Suppressor macrophage treated with lipopolysaccharide for 4 hours (primary cell): Measurements from ENCODE around the gene HAND2.

Source experiments
- DNase-seq: peaks from one replicate; pipeline ENCODE4 v3.0.0-alpha.2; 2020

Gene HAND2

DNA sequence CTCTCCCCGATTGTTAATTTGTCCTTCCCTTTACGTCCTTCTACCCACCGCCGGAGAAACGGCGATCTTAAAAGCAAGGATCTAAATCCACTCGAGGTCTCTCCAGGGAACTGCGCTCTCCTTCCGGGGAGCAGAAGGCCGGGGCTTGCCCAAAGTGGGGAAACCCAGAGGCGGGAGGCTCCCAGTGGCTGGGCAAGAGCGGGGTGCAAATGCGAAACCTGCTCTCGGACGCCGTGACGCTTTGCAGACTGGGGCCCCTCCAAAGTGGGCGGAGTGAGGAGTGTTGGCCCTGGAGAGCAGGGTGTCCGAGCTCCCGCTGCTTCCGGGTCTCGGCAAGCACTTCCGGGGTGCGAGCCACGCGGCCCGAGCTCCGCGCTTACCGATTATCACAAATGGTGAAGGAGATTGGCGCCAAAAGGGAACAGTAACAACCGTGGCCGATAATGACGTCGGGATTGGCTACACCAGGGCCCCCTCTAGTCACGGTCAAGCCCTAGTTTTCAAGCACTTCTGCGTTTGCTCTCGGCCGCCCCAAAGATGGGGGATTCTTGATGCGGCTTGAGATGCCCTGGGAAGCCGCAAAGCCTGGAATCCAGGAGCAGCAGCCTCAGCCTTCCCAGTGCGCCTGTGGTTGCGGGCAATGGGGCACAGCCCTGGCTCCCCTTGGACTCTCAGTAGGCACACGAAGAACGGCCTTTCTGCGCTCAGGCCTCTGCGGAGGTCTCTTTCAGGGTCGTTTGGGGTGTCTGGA is 29.0 kb downstream of the HAND2 start:
- peak; percentile 29 for DNase-seq

GRCh38 chr4:173499658-173500535 is 30.1 kb downstream of the HAND2 start:
- no peak for DNase-seq

DNA sequence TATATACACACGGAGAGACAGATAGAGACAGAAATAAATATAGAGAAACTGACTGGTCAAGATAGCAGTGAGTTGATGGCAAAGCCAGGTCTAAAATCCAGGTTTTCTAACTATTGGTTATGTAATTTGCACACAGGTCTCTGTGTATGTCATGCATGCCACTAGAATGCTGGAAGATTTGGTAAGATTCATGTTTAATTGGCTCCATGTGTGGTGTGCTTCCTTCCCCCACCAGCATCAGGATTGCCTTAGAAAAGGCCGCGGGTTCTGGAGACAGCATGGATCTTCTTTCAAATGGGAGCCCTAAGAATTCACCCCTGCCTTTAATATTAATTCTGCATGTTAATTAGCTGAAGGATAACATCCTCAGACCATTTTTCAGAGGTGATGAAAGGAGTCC is 31.3 kb downstream of the HAND2 start:
- no peak for DNase-seq

DNA sequence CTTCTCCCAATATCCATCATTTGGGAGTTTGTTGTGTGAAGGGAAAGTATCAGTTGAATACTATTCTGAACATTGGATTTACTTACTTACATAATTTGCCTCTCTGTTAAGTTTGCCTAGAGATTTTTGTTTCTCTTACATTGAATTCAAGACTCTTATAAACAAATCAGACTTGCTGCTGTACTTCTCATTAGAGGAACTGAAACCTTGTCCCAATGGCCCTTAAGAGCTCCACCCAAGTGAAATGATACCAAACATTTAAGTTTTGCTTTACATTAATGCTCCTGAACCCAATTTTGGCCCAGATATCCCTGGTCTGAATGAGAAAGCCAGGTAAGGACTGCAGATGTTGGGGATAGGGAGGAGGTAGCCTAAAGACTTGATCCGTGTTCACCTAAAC is 32.0 kb downstream of the HAND2 start:
- peak; percentile 55 for DNase-seq

- DNase-seq, result peak; percentile 71
These were observed 35.7 kb downstream of the HAND2 start for GRCh38 chr4:173494013-173494970.

DNA sequence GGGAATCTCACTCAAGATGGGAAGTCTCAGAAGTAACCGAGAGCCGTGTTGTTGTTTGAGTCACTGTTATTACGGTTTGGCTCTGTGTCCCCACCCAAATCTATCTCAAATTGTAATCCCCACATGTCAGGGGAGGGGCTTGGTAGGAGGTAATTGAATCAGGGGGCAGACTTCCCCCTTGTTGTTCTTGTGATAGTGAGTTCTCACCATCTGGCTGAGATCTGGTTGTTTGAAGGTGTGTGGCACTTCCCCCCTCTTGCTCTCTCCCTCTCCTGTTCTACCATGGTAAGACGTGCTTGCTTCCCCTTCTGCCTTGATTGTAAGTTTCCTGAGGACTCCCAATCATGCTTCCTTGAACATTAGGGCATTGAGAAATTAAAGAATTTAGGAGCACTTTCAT is 37.0 kb downstream of the HAND2 start:
- no peak for DNase-seq

- no peak for DNase-seq
These were observed 37.7 kb downstream of the HAND2 start for GRCh38 chr4:173492315-173492714.

- DNase-seq, result peak; percentile 68
These were observed 39.1 kb downstream of the HAND2 start for GRCh38 chr4:173490817-173491528.

DNA sequence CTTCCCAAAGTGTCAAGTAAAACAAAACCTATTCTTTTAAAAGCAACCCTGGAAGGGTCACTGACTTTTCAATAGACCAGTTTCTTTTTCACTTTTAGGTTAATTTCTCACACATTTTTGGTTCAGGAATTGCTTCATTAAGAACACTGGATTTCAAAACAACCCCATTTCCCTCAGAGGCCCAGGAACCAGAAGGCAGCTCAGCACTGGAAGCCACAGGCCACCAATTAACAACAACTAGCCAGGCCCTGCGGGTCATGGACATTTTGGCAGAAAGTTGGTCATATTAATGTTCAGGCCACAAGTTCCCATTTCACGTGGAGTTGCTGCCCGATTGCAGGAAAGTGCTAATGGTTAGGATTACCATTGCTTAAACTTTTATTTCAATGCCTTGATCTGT is 39.8 kb downstream of the HAND2 start:
- peak; percentile 86 for DNase-seq

DNA sequence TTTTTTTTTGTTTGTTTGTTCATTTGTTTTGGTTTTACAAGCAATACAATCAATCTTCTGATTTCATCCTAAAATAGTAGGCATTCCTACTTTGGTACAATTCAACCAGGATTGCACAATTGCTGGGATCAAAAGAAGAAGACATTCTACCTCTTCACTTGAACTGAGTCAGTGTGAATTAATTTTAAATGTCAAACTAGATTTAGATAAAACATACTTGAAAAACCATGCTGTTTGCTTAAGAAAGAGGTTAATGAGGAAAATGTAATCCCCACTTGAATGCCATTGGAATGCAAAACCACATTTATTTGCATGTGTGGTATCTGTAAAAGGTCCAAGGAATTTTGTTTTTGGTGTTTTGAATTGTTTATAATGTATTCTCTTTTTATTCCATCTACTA is 40.5 kb downstream of the HAND2 start:
- DNase-seq, result no peak

GRCh38 chr4:173488656-173489055 is 41.4 kb downstream of the HAND2 start:
- DNase-seq, result no peak

DNA sequence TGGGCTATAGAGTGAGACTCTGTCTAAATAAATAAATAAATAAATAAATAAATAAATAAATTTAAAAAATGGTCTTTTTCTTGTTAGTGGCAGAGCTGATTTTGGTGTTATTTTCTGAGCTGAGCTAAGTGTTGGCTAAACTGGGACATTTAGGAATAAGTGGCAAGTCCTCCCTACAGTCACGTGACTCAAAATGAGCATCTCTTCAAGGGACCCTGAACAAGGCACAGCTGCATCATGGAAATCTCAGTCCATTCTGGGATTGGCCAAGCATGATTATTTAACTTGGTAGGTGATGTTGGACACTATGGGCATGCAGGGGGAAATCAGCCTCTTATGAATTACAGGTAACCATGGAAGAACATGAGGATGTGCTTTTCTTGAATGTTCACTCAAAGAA is 42.0 kb downstream of the HAND2 start:
- DNase-seq, result no peak

- DNase-seq, result no peak
These were observed 43.2 kb downstream of the HAND2 start for GRCh38 chr4:173486714-173487392.

DNA sequence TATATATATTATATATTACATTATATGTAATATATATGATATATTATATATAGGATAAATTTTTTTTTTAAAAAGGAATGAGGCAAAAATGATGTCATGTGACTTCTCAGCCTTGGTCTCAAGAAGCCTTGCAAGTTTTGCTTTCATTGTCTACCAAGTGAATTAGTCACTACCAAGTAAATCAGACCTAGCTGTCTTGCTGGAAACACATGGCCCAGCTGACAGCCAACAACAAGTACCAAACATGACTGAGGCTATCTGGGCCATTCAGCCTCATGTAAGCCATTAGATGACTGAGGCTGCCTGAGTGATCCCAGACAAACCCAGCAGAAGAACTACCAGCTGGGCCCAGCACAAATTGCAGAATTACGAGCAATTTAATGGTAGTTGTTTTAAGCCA is 44.9 kb downstream of the HAND2 start:
- peak; percentile 71 for DNase-seq

DNA sequence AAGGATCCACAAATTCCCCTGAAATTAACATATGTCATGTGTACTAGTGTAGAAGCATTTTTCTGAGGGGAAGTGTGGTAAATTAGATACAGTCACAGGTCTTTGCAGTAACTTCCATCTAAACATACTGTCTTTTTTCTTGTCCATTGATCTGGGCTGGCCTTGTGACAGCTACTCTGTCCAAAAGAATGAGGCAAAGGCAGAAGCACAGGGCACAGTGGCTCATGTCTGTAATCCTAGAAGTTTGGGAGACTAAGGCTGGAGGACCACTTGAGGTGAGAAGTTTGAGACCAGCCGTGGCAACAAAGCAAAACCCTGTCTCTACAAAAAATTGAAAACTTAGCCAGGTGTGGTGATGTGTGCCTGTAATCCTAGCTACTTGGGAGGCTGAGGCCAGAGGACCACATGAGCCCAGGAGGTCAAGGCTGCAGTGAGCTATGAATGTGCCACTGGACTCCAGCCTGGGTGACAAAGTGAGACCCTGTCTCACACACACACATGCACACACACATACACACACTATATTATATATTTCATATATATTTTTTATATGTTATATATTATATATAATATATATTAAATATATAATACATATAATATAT is 47.6 kb downstream of the HAND2 start:
- no peak for DNase-seq

DNA sequence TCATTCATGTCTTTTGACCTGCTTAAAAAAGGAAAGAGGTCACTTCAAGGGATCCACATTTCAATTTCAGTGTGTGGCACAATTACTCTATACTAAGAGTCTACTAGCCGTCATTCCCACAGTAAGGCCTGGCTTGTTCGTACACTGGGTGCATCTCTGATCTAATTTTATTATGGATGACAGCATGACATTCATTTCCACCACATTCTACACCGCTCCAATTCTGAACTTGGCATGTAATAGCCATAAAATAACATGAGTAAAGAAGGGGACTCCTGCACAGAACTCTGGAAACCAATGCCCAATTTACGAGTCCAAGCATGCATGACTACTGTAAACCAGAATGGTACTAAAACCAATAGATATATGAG is 51.1 kb downstream of the HAND2 start:
- no peak for DNase-seq

DNA sequence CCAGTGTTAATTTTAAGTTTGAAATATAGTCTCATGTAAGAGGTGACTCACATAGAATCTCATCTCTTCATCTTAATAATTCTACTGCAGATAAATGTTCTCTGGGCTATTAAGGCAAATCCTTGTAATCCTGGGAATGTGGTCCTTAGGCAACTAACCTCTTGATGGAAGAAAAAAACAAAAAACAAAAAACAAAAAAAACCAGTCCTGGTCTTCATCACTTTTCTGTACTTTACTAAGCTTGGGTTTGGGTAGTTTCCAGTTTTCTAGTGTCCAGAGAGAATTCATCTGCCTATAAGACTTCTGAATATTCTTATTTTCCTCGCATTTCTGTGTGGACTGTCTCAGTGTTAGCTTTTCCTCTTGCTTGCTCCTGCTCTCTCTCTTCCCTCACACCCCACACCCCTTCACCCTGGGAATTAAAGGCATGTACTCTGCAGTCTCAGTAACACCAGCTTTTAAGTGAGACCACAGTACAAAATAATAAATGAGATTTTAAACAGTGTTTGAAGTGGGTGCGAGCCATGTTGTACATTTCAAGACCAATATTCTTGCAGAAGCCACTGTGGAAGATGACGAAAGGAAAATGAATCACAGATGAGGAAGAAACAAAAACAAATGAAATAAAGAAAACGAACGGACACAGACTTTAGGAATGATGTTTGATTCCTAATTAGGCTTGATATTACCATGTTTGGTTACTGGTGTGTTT is 51.7 kb downstream of the HAND2 start:
- no peak for DNase-seq

- no peak for DNase-seq
These were observed 53.0 kb downstream of the HAND2 start for GRCh38 chr4:173477016-173477415.
